GDM1 (cell line): ENCODE data around the gene MRPL51.

Experiments used
- DNase-seq: peaks from one replicate; lab custom pipeline; 2025; lab: John Stamatoyannopoulos, UW

MRPL51 gene

GRCh38 chr12:6492838-6493496, at the start of gene MRPL51:
Gene MRPL51 (minus strand): TSS chr12:6493262. CDS start chr12:6493136, 126 bp downstream.
- peak; percentile 91 for DNase-seq

DNA sequence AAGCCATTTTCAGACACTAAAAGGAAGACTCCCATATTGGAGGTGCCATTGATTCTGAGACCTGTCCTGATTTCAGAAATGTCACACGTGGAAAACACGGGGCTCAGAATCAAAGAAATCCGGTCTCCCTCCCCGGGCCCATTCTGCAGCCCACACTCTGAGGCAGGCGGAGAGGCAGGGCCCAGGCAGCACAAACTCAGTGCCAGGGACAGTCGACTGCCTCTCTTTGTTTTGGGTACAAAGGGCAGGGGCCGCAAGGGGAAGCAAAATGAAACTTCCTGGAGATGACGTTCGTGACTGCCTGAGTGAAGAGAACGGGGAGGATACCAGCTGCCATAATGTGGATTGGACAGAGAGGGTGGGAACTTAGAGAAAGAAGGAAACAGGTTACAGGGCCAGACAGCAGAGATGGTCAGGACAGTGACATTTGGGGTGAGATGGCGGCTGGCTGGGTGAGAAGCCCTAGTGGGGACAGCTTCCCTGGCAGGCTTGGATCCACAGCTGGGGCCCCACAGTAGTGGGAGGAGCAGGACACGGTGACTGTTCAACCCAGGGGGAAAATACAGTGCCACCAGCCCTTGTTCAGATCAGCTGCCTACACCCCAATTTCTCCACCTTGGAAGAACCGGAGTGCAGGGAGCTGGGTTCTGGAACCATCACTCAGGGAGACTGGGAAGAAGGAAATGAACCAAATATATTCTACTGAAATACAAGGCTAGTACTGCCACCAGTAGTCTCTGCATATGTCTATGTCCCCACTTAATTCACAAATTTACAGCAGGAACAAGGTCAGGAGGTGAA, 49.3 kb upstream of the MRPL51 start:
- DNase-seq: no peak

DNA sequence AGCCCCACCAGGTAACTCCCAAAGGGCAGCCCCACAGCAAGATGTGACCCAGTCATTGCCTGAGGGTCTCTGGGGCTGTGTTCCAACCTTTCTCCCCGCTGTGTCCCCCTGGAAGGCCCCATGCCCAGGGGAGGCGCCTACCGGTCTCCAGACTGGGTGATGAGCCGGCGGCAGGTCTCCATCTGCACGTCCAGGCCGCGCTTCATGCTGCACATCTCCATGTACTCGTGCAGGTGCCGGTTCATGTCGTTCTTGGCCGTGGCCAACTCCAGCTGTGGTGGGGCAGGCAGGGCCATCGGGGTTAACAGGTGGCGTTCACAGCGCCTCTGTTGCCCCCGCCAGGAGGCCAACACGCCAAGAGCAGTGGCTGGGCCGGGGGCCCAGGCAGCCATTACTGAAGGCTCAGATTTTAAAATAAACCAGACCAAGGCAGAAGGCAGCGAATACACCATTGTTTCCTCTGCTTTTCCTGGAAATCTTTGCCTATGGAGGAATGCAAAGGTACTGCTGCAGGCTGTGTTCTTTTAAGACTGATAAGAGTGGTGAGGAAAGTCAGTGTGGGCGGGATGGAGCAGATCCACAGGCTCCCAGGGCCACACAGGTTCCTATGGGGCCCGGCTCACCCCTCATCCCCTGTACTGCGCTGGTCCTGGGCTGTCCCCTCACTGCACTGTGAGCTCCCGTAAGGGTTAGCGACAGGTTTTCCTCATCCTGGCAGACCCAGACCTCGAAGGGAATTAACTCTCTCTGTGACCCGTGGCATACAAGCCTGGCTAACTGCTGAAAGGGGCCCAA, 48.5 kb upstream of the MRPL51 start:
- DNase-seq: no peak

DNA sequence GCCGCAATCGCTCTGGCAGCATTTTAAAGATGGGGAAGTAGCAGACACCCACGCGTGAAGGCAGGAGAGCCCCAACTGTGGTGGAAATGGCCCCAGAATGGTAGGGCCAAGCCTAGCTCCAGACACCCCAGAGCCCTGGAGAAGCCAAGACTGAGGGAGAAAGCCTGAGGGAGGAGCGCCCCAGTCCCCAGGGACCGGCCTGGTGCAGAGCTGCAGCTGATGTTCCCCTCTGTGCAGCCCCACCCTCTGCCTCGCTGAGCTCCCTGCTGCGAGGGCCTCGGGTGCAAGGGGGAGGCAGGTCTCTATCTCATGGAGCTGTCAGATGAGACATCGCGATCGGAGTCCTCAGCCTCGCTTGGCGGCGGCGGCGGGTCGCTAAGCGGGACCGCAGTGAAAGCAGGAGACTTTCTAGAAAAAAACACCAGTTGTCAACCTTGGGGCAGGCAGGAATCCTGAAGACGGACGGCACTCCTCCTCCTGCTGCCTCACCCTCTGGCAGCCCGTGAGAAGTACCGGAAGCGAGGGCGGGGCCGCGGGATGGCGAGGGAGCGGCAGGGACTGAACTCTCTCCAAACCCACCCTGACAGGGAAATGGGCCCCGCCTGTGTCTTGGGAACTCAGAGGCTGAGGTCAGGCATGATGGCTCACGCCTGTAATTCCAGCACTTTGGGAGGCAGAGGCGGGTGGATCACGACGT, 47.3 kb upstream of the MRPL51 start:
- no peak for DNase-seq

- no peak for DNase-seq
These were observed 46.7 kb upstream of the MRPL51 start for GRCh38 chr12:6539707-6540134.

- DNase-seq: no peak
These were observed 46.2 kb upstream of the MRPL51 start for GRCh38 chr12:6539314-6539682.

- no peak for DNase-seq
These were observed 45.6 kb upstream of the MRPL51 start for GRCh38 chr12:6538420-6539313.

DNA sequence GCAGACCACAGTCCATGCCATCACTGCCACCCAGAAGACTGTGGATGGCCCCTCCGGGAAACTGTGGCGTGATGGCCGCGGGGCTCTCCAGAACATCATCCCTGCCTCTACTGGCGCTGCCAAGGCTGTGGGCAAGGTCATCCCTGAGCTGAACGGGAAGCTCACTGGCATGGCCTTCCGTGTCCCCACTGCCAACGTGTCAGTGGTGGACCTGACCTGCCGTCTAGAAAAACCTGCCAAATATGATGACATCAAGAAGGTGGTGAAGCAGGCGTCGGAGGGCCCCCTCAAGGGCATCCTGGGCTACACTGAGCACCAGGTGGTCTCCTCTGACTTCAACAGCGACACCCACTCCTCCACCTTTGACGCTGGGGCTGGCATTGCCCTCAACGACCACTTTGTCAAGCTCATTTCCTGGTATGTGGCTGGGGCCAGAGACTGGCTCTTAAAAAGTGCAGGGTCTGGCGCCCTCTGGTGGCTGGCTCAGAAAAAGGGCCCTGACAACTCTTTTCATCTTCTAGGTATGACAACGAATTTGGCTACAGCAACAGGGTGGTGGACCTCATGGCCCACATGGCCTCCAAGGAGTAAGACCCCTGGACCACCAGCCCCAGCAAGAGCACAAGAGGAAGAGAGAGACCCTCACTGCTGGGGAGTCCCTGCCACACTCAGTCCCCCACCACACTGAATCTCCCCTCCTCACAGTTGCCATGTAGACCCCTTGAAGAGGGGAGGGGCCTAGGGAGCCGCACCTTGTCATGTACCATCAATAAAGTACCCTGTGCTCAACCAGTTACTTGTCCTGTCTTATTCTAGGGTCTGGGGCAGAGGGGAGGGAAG, 44.7 kb upstream of the MRPL51 start:
- peak; percentile 60 for DNase-seq

DNA sequence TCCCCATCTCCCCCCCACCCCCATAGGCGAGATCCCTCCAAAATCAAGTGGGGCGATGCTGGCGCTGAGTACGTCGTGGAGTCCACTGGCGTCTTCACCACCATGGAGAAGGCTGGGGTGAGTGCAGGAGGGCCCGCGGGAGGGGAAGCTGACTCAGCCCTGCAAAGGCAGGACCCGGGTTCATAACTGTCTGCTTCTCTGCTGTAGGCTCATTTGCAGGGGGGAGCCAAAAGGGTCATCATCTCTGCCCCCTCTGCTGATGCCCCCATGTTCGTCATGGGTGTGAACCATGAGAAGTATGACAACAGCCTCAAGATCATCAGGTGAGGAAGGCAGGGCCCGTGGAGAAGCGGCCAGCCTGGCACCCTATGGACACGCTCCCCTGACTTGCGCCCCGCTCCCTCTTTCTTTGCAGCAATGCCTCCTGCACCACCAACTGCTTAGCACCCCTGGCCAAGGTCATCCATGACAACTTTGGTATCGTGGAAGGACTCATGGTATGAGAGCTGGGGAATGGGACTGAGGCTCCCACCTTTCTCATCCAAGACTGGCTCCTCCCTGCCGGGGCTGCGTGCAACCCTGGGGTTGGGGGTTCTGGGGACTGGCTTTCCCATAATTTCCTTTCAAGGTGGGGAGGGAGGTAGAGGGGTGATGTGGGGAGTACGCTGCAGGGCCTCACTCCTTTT, 44.0 kb upstream of the MRPL51 start:
- no peak for DNase-seq

GRCh38 chr12:6535960-6536847, 43.1 kb upstream of the MRPL51 start:
- no peak for DNase-seq

- DNase-seq: no peak
These were observed 42.6 kb upstream of the MRPL51 start for GRCh38 chr12:6535697-6535946.

GRCh38 chr12:6534945-6535696, 42.1 kb upstream of the MRPL51 start:
- DNase-seq: peak; percentile 83

DNA sequence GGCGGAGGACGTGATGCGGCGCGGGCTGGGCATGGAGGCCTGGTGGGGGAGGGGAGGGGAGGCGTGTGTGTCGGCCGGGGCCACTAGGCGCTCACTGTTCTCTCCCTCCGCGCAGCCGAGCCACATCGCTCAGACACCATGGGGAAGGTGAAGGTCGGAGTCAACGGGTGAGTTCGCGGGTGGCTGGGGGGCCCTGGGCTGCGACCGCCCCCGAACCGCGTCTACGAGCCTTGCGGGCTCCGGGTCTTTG, 41.6 kb upstream of the MRPL51 start:
- DNase-seq: no peak

DNA sequence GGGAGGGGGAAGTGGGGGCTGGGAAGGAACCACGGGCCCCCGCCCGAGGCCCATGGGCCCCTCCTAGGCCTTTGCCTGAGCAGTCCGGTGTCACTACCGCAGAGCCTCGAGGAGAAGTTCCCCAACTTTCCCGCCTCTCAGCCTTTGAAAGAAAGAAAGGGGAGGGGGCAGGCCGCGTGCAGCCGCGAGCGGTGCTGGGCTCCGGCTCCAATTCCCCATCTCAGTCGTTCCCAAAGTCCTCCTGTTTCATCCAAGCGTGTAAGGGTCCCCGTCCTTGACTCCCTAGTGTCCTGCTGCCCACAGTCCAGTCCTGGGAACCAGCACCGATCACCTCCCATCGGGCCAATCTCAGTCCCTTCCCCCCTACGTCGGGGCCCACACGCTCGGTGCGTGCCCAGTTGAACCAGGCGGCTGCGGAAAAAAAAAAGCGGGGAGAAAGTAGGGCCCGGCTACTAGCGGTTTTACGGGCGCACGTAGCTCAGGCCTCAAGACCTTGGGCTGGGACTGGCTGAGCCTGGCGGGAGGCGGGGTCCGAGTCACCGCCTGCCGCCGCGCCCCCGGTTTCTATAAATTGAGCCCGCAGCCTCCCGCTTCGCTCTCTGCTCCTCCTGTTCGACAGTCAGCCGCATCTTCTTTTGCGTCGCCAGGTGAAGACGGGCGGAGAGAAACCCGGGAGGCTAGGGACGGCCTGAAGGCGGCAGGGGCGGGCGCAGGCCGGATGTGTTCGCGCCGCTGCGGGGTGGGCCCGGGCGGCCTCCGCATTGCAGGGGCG, 41.0 kb upstream of the MRPL51 start, which contains the start of gene GAPDH:
TSS of gene GAPDH (plus strand) at position 595 of the 772 bp plus-strand sequence. CDS start 316 bp downstream, outside the sequence.
- DNase-seq: peak; percentile 95

DNA sequence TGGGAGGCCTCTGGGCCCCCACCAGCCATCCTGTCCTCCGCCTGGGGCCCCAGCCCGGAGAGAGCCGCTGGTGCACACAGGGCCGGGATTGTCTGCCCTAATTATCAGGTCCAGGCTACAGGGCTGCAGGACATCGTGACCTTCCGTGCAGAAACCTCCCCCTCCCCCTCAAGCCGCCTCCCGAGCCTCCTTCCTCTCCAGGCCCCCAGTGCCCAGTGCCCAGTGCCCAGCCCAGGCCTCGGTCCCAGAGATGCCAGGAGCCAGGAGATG, 40.5 kb upstream of the MRPL51 start:
- no peak for DNase-seq

- DNase-seq: peak; percentile 52
These were observed 40.0 kb upstream of the MRPL51 start for GRCh38 chr12:6532927-6533652.
